H1 (cell line): Measurements from ENCODE around the gene ALDH3B1. TPM values are rescaled to one million over a fixed set of nuclear protein-coding genes. Genes with fewer than 3 reads are reported as not detected.

Source experiments
- CTCF ChIA-PET: fragments of 300-600 bp; sonication (Branson Sonifier 250); formaldehyde crosslinking; loops from one replicate; lab custom pipeline; 2021; ENCODE audit not compliant: partially characterized antibody; lab: Charles Lee
- POLR2A ChIA-PET: fragments of 300-600 bp; sonication (Branson Sonifier 250); formaldehyde crosslinking; loops from one replicate; lab custom pipeline; 2021; ENCODE audit warnings: inconsistent platforms; ENCODE audit not compliant: partially characterized antibody; lab: Charles Lee
- DNase-seq, 2 experiments: peaks; one replicate each; pipeline versions ENCODE4 v3.0.0 to v3.0.0-alpha.2; 2010 to 2022; ENCODE audit warnings: low spot score in 2 of 2, low read depth in 1 of 2, mixed read lengths in 1 of 2
- FAIRE-seq: peaks from 2 replicates; lab custom pipeline; 2011; peaks lifted over from hg19 to GRCh38; lab: Jason Lieb, UNC
- H2AFZ ChIP-seq: 2 replicates; pipeline ENCODE4 v1.8.1; 2012; ENCODE audit warnings: low read length, inconsistent platforms
- H2AK5ac ChIP-seq: 2 replicates; pipeline ENCODE4 v1.6.1; 2013; ENCODE audit warnings: low read depth, low read length
- H2BK120ac ChIP-seq: replicated peaks from 2 replicates; pipeline ENCODE3; 2013; ENCODE audit warnings: low read depth, low read length, inconsistent platforms
- H2BK12ac ChIP-seq: 2 replicates; pipeline ENCODE4 v1.6.1; 2013; ENCODE audit warnings: low read depth, low read length
- H2BK15ac ChIP-seq: 2 replicates; pipeline ENCODE4 v1.6.1; 2013; ENCODE audit warnings: low read length
- H2BK20ac ChIP-seq: 2 replicates; pipeline ENCODE4 v1.6.1; 2013; ENCODE audit warnings: low read length
- H2BK5ac ChIP-seq: 2 replicates; pipeline ENCODE4 v1.6.1; 2013; ENCODE audit warnings: low read depth, low read length
- H3K14ac ChIP-seq: 2 replicates; pipeline ENCODE4 v1.6.1; 2013; ENCODE audit warnings: inconsistent platforms; ENCODE audit not compliant: insufficient read length
- H3K18ac ChIP-seq: 2 replicates; pipeline ENCODE4 v1.6.1; 2013; ENCODE audit warnings: low read length; ENCODE audit errors: extremely low read depth
- H3K23ac ChIP-seq: 2 replicates; pipeline ENCODE4 v1.6.1; 2013; ENCODE audit warnings: inconsistent platforms; ENCODE audit not compliant: insufficient read length
- H3K23me2 ChIP-seq: 2 replicates; pipeline ENCODE4 v1.6.1; 2013; ENCODE audit warnings: low read depth, low read length
- H3K27ac ChIP-seq: 2 replicates; pipeline ENCODE4 v1.6.1; 2011; ENCODE audit warnings: low read depth, low read length, inconsistent platforms
- H3K27me3 ChIP-seq, 4 experiments: replicated peaks in 1 of 4; 1 replicate in 1 of 4; 2 replicates in 3 of 4; pipeline versions ENCODE4 v1.6.1 to v1.8.1; 2011 to 2013; ENCODE audit warnings: low read length in 3 of 4, mild to moderate bottlenecking in 3 of 4, inconsistent platforms in 2 of 4, mixed read lengths in 2 of 4, moderate library complexity in 1 of 4; ENCODE audit not compliant: control insufficient read depth in 3 of 4, insufficient read depth in 3 of 4; ENCODE audit errors: extremely low read depth in 1 of 4
- H3K36me3 ChIP-seq, 4 experiments: 2 replicates each; pipeline versions ENCODE4 v1.6.1 to v1.8.1; 2011 to 2013; ENCODE audit warnings: mild to moderate bottlenecking in 4 of 4, low read length in 3 of 4, moderate library complexity in 2 of 4, control low read depth in 1 of 4, inconsistent platforms in 1 of 4; ENCODE audit not compliant: insufficient read depth in 4 of 4, control insufficient read depth in 2 of 4
- H3K4ac ChIP-seq: replicated peaks from 2 replicates; pipeline ENCODE3; 2013; ENCODE audit warnings: low read length, low read depth, mixed read lengths, inconsistent platforms; ENCODE audit not compliant: insufficient read length
- H3K4me1 ChIP-seq, 4 experiments: replicated peaks in 1 of 4; 1 replicate in 1 of 4; 2 replicates in 3 of 4; pipeline versions ENCODE4 v1.6.1 to v1.8.1; 2011 to 2013; ENCODE audit warnings: low read length in 3 of 4, inconsistent platforms in 2 of 4, mixed read lengths in 1 of 4; ENCODE audit not compliant: insufficient read depth in 4 of 4, control insufficient read depth in 3 of 4
- H3K4me2 ChIP-seq, 2 experiments: 2 replicates each; pipeline versions ENCODE4 v1.6.1 to v1.8.1; 2011 to 2013; ENCODE audit warnings: low read depth in 2 of 2, low read length in 2 of 2, control low read depth in 1 of 2, inconsistent platforms in 1 of 2, mild to moderate bottlenecking in 1 of 2; ENCODE audit not compliant: insufficient read depth in 1 of 2
- H3K4me3 ChIP-seq, 4 experiments: fragments of 200-600, 300-600 bp in 1 of 4; sonication (generic), shearing (Covaris generic), sonication (Bioruptor Twin) in 1 of 4; 2 replicates each; pipeline versions ENCODE4 v1.5.1 to v1.8.1; 2011 to 2016; ENCODE audit warnings: low read length in 4 of 4, low read depth in 3 of 4, control low read depth in 2 of 4, inconsistent platforms in 2 of 4, mild to moderate bottlenecking in 2 of 4, mixed read lengths in 1 of 4, moderate library complexity in 1 of 4; ENCODE audit not compliant: insufficient read depth in 2 of 4; ENCODE audit errors: extremely low read depth in 1 of 4
- H3K56ac ChIP-seq: replicated peaks from 2 replicates; pipeline ENCODE3; 2013; ENCODE audit warnings: low read depth, mild to moderate bottlenecking, mixed read lengths, low read length, inconsistent platforms; ENCODE audit not compliant: insufficient read length
- H3K79me1 ChIP-seq: 2 replicates; pipeline ENCODE4 v1.6.1; 2013; ENCODE audit warnings: low read depth, low read length, control low read depth
- H3K79me2 ChIP-seq, 2 experiments: 2 replicates each; pipeline versions ENCODE4 v1.6.1 to v1.8.1; 2012 to 2013; ENCODE audit warnings: low read length in 2 of 2, mild to moderate bottlenecking in 2 of 2, inconsistent platforms in 1 of 2; ENCODE audit not compliant: insufficient read depth in 2 of 2, control insufficient read depth in 1 of 2
- H3K9ac ChIP-seq, 4 experiments: replicated peaks in 1 of 4; 1 replicate in 1 of 4; 2 replicates in 3 of 4; pipeline versions ENCODE4 v1.6.1 to v1.8.1; 2011 to 2013; ENCODE audit warnings: low read depth in 3 of 4, low read length in 3 of 4, control low read depth in 2 of 4, mild to moderate bottlenecking in 2 of 4, moderate library complexity in 2 of 4, inconsistent platforms in 1 of 4; ENCODE audit errors: extremely low read depth in 1 of 4
- H3K9me3 ChIP-seq, 2 experiments: 2 replicates each; pipeline versions ENCODE4 v1.6.1 to v1.8.1; 2012 to 2013; ENCODE audit warnings: mild to moderate bottlenecking in 2 of 2, moderate library complexity in 2 of 2, control low read depth in 1 of 2, inconsistent platforms in 1 of 2, low read depth in 1 of 2, low read length in 1 of 2, mixed read lengths in 1 of 2; ENCODE audit not compliant: insufficient read depth in 2 of 2
- H4K20me1 ChIP-seq, 2 experiments: replicated peaks in 1 of 2; 2 replicates each; pipeline versions ENCODE3 to v1.8.1; 2011 to 2013; ENCODE audit warnings: inconsistent platforms in 2 of 2, low read length in 2 of 2, mild to moderate bottlenecking in 1 of 2; ENCODE audit not compliant: insufficient read depth in 2 of 2, control insufficient read depth in 1 of 2
- H4K5ac ChIP-seq: 2 replicates; pipeline ENCODE4 v1.6.1; 2013; ENCODE audit warnings: low read length, low read depth, mixed read lengths, inconsistent platforms; ENCODE audit not compliant: insufficient read length
- H4K8ac ChIP-seq: 2 replicates; pipeline ENCODE4 v1.8.0; 2013; ENCODE audit warnings: mild to moderate bottlenecking, moderate library complexity, low read length, inconsistent platforms; ENCODE audit not compliant: insufficient read depth; ENCODE audit errors: extremely low read depth
- H4K91ac ChIP-seq: replicated peaks from 2 replicates; pipeline ENCODE3; 2013; ENCODE audit warnings: low read length, mixed read lengths, inconsistent platforms; ENCODE audit not compliant: insufficient read length
- ATF2 ChIP-seq: IDR thresholded peaks from 2 replicates; pipeline ENCODE4 v1.6.1; 2012; ENCODE audit warnings: low read length, inconsistent platforms
- CTCF ChIP-seq, 3 experiments: IDR thresholded peaks; 1 replicate in 2 of 3; 2 replicates in 1 of 3; pipeline versions ENCODE4 v1.5.1 to v1.6.1; 2011; ENCODE audit warnings: low read length in 3 of 3, mild to moderate bottlenecking in 3 of 3, inconsistent platforms in 2 of 3, low read depth in 1 of 3, moderate library complexity in 1 of 3; ENCODE audit not compliant: insufficient read depth in 1 of 3; ENCODE audit errors: control extremely low read depth in 1 of 3
- EP300 ChIP-seq, 2 experiments: IDR thresholded peaks; 1 replicate in 1 of 2; 2 replicates in 1 of 2; pipeline ENCODE4 v1.6.1; 2011 to 2012; ENCODE audit warnings: low read depth in 2 of 2, low read length in 2 of 2, mild to moderate bottlenecking in 2 of 2, borderline replicate concordance in 1 of 2, inconsistent platforms in 1 of 2, moderate library complexity in 1 of 2
- EZH2 ChIP-seq: fragments of 200-600 bp; sonication (generic); IDR thresholded peaks from 2 replicates; pipeline ENCODE4 v1.7.1; 2012; ENCODE audit warnings: low read depth, mild to moderate bottlenecking, moderate library complexity, low read length, inconsistent platforms; ENCODE audit not compliant: severe bottlenecking
- FOSL1 ChIP-seq: IDR thresholded peaks from 2 replicates; pipeline ENCODE4 v1.6.1; 2011; ENCODE audit warnings: mild to moderate bottlenecking, low read depth, low read length, moderate library complexity; ENCODE audit not compliant: insufficient read depth
- KDM1A ChIP-seq: fragments of 200-600, 300-600 bp; sonication (generic); IDR thresholded peaks from 2 replicates; pipeline ENCODE4 v1.7.1; 2016; ENCODE audit warnings: mild to moderate bottlenecking, low read length, borderline replicate concordance
- RXRA ChIP-seq: IDR thresholded peaks from 2 replicates; pipeline ENCODE4 v1.6.1; 2011; ENCODE audit warnings: low read depth, mild to moderate bottlenecking, low read length, moderate library complexity; ENCODE audit not compliant: insufficient read depth
- WGBS, 2 experiments: shearing (Covaris generic) in 1 of 2; methylation state at CpG; one replicate each; pipeline versions ENCODE4 v1.1.6 to v1.1.7; 2013 to 2015; ENCODE audit warnings: low lambda C conversion rate in 2 of 2, mixed read lengths in 2 of 2, inconsistent platforms in 1 of 2, low coverage in 1 of 2, missing lambda C conversion rate in 1 of 2; ENCODE audit not compliant: insufficient replicate concordance in 2 of 2, insufficient coverage in 1 of 2, insufficient read length in 1 of 2; ENCODE audit errors: extremely low coverage in 1 of 2, missing lambda C conversion rate in 1 of 2; 5-methylcytosine and 5-hydroxymethylcytosine counted together
- polyA plus RNA-seq, 7 experiments: library from polyadenylated mRNA; depleted of rRNA in 3 of 7; stranded (reverse) in 5 of 7; unstranded in 2 of 7; fragments of >200 nt in 5 of 7; fragments of 200-250 nt in 2 of 7; gene quantifications; 1 replicate in 5 of 7; 2 replicates in 1 of 7; 4 replicates in 1 of 7; pipeline versions ENCODE4 v1.2.1 to v1.2.3, GENCODE V29; 2011 to 2013; ENCODE audit warnings: missing spikeins in 2 of 7, mixed read lengths in 2 of 7
- total RNA-seq: library from RNA; stranded (reverse); fragmentation: NEBNext Ultra II Directional; extraction: Animal tissue kit (Norgen Biotek cat#: 25700); gene quantifications from 2 replicates; pipeline ENCODE4 v1.2.1, GENCODE V29; 2021

ALDH3B1 gene
- total and polyA plus RNA-seq, 2 of the 8 experiments (the other 6 are each of a cell fraction or from before 2014, with no cell fraction given) = 0.32 to 0.47 TPM

- no peak overlapping the region for H4K91ac ChIP-seq
- H2BK20ac ChIP-seq = no peak overlapping the region
- H3K79me1 ChIP-seq = no peaks in the 10 kb centered on the region
- H3K36me3 ChIP-seq = no peaks in the 10 kb centered on the region
- no peak overlapping the region for H3K4me3 ChIP-seq
- WGBS, 2 experiments = 88% methylated on average over 17 of the region's 17 CpGs; no CpG with 5 or more reads in 1 of the 2 experiments
- no peak overlapping the region for H2BK120ac ChIP-seq
- H3K18ac ChIP-seq = no peak overlapping the region
- no peak overlapping the region for H2AK5ac ChIP-seq
- H3K4me1 ChIP-seq = peaks cover 0 to 15% (median 12%) of the 10 kb centered on the region in 4 experiments; a peak in 6 of 7 replicates
- FAIRE-seq (no peak), DNase-seq (no peak)
- H3K4me2 ChIP-seq = no peak overlapping the region
- H2AFZ ChIP-seq = no peak overlapping the region
- H4K20me1 ChIP-seq = no peaks in the 10 kb centered on the region
- H3K4ac ChIP-seq = no peak overlapping the region
- H2BK5ac ChIP-seq = no peak overlapping the region
- no peaks in the 10 kb centered on the region for H3K23me2 ChIP-seq
- H3K79me2 ChIP-seq = no peaks in the 10 kb centered on the region
- H3K9ac ChIP-seq = no peak overlapping the region
- H2BK15ac ChIP-seq = no peak overlapping the region
- no peak overlapping the region for H4K5ac ChIP-seq
- POLR2A ChIA-PET = no interaction called here
- no peak overlapping the region for H3K14ac ChIP-seq
- no peaks in the 10 kb centered on the region for H3K9me3 ChIP-seq
- no peak overlapping the region for H3K56ac ChIP-seq
- H3K27me3 ChIP-seq = no peaks in the 10 kb centered on the region
- H2BK12ac ChIP-seq = no peak overlapping the region
- H3K27ac ChIP-seq = no peak overlapping the region
- H4K8ac ChIP-seq = no peak overlapping the region; the same call in 1 of the 2 replicates
- no peak overlapping the region for H3K23ac ChIP-seq
- CTCF ChIA-PET = interaction anchor here (1.6 to 4.6 kb wide), 2 partner anchors 8 to 26 kb away, joined by 6 to 40 read pairs; partner anchors contain the start of gene TCIRG1
- no peak for TF ChIP-seq FOSL1
- no peak for TF ChIP-seq KDM1A
- no peak for TF ChIP-seq EP300 (IDR thresholded peaks at IDR 0.05; ENCODE audit: borderline replicate concordance in 1 of 2, low read depth in 2 of 2, low read length in 2 of 2)
- no peak for TF ChIP-seq EZH2
- TF ChIP-seq CTCF (IDR thresholded peaks at IDR 0.05; ENCODE audit: control extremely low read depth in 1 of 3, insufficient read depth in 1 of 3, low read depth in 1 of 3, low read length in 3 of 3) = no peak
- no peak for TF ChIP-seq ATF2
- no peak for TF ChIP-seq RXRA
Observed at GRCh38 chr11:68012044-68012842, 2.1 kb downstream of the ALDH3B1 start.
